HG03469 (cell line): Measurements from ENCODE around the gene KRT32.

Source experiments
- ATAC-seq: cut with Tn5 transposase; IDR thresholded peaks from one replicate; pipeline ENCODE4 v1.9.1; 2021; ENCODE audit warnings: mild to moderate bottlenecking, moderate library complexity, moderate number of reproducible peaks; ENCODE audit not compliant: unreplicated experiment

The KRT32 gene

DNA sequence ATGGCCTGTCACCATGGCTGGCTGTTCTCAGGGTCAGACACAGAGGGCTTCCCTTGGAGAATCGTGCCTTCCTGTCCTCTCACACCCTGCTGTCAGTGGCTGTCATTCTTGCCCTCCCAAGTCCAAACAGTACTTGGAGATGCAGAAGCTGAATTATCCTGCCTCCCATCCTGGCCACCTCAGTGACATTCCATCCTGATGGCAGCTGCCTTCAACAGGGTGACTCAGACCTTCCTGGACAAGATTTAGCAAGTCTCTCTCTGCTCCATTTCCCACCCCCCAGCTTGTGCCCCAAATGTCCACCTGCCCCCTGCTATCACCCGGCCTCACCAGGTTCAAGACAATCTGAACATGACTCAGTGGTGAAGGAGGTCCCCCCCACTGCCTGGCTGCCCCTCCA lies 27.3 kb upstream of the KRT32 start:
- no peak for ATAC-seq

- no peak for ATAC-seq
Measured at GRCh38 chr17:41492771-41493170, 25.6 kb upstream of the KRT32 start.

DNA sequence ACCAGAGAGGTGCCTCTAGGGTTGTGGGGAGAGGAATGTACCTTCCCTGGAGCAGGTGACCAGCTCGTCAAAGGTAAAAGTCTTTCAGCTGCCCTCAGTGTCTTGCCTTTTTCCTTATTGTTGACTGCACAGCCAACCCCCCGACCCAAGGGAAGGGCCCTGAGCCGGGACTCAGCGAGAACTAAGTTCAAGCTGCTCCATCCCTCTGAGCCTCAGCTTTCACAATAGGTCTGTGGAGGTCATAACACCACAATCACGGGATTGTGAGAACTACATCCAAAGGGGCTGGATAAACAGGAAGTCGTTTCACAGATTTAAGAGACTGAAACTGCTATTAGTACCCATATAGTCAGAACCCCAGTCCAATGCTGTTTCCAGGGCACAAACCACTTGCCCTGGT lies 25.2 kb upstream of the KRT32 start:
- no peak for ATAC-seq

- ATAC-seq, result no peak
Measured at GRCh38 chr17:41491476-41491875, 24.3 kb upstream of the KRT32 start.

DNA sequence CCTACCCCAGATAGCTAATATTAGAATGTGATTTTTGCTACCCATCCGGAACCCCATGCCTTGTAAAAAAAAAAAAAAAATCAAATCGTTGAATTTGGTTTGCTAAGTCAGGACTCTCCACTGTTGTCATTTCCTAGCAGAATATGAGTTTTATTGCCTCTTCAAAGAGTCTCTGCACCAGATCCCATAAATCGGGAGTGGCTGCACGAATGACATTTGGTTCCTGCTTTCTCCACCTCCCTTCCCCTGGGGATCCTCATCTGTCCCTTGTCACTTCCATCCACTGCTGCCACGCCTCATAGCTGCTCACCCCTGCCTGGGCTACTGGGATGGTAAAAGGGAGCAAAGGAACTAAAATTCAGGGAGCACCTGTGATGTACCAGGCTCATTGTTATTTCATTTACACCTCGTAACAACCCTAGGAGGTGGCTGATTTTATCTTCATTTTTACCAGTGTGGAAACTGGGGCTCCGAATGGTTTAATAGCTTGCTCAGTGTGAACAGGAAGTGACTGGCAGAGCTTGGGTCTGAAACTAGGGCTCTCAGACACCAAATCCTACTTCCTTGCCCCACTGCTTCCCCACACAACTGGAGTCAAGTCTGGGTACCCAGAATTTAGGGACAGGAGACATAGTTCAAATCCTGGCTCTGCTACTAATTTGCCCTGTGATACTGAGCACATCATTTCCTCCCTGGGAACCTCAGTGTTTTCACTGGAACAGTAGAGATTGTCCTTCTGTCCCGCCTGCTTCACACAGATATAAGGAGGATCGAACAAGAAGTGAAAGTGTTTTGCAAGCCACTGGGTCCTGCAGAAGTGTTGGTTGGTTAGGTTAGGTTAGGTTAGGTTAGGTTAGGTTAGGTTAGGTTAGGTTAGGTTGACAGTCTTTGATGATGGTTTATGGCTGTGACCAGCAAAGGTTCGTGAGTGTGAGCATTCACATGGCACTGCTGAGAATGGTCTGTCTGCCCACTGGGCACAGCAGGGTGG lies 23.1 kb upstream of the KRT32 start:
- ATAC-seq, result no peak

DNA sequence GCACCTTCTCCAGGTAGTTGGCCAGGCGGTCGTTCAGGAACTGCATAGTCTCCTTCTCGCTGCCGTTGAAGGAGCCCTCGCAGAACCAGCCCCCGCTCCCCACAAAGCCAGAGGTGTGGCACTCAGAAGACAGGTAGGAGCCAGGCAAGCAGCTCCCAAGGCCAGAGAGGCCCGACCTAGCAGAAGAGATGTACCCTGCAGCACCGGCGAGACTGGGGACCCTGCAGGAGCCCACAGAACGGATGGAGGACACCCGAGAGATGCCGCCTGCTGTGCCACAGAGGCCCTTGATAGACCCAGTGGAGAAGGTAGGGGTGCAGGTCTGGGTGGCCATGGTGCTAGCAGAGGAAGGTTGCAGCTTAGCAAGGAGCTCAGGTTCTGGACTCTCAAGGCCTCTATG lies 22.3 kb upstream of the KRT32 start, which contains the start of gene KRT36:
Gene KRT36 (minus strand): TSS at position 380 of the 400 bp plus-strand sequence. CDS start 46 bp downstream, at position 334.
- no peak for ATAC-seq

DNA sequence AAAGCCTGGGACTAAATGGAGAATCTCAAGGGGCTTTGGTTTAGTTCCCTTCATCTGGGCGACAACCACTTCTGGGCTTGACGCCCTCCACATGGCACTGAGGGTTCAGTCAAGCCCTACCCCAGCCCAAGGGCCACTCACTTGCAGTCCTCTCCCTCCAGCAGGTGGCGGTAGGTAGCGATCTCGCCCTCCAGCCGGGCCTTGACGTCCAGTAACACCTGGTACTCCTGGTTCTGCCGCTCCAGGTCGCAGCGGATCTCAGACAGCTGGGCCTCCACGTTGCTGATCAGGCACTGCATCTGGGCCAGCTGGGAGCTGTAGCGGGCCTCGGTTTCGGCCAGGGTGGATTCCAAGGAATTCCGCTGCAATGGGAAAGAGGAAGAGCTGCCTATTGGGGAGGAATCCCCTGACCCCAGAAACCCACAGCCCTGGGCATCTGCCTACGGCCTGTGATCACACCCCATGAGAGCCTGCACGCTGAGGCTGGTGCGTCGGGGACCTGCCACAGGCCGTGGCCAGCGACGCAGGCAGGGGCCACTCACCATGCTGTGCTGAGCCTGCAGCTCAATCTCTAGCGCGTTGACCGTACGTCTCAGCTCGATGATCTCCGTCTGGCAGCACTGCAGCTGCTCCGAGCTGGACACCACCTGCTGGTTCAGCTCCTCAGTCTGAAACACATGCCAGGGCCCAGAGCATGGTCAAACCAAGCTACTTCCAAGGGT lies 19.8 kb upstream of the KRT32 start:
- ATAC-seq, result no peak

- ATAC-seq, result no peak
Measured at GRCh38 chr17:41486316-41486715, 19.1 kb upstream of the KRT32 start.

- no peak for ATAC-seq
Measured at GRCh38 chr17:41484920-41485904, 18.0 kb upstream of the KRT32 start.

GRCh38 chr17:41483991-41484826 lies 17.0 kb upstream of the KRT32 start:
- ATAC-seq, result no peak

- no peak for ATAC-seq
Measured at GRCh38 chr17:41483531-41483930, 16.3 kb upstream of the KRT32 start.

DNA sequence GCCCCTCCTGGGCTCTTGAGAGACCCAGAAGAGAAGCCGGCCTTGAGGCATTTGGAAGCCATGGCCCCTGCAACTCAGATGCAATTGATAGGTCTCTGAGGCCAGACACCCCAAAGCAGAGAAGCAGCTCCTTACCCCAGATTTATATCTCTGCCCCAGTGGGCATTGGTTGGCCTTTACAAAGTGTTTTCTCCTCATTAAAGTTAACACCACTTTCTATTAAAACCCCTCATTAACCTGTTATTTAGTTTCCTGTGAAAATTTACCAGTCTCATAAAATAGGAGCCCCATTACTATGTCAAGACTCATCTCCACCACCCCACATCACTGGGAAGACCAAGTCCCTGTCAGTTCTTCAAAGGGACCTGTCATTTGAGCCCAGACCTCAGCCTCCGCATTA lies 13.8 kb upstream of the KRT32 start, which contains the start of gene KRT35:
Gene KRT35 (minus strand): TSS at position 116 of the 400 bp plus-strand sequence. CDS start 54 bp downstream, at position 62.
- ATAC-seq, result no peak

GRCh38 chr17:41480581-41480980 lies 13.4 kb upstream of the KRT32 start:
- no peak for ATAC-seq

DNA sequence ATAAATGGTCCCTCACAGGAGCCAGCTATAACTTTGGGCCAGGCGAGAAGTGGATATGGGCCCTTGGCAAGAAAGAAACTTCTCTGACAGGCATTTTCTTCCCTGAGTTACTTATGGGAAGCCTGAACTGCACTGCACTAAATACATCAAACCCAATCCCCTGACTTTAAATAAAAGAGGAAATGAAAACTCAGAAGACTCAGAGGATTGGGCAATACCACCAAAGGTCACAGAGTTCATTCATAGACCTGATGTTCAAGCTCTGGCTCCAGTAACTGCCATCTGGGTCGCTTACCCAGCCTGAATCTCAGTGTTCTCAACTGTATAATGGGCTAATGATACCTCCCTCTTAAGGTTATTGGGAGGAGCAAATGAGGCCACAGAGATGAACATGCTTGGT lies 12.9 kb upstream of the KRT32 start:
- ATAC-seq, result no peak

- no peak for ATAC-seq
Measured at GRCh38 chr17:41478237-41478636, 11.1 kb upstream of the KRT32 start.

GRCh38 chr17:41476866-41477815 lies 10.0 kb upstream of the KRT32 start:
- ATAC-seq, result no peak

GRCh38 chr17:41475421-41475820 lies 8.2 kb upstream of the KRT32 start:
- no peak for ATAC-seq

- no peak for ATAC-seq
Measured at GRCh38 chr17:41474863-41475262, 7.7 kb upstream of the KRT32 start.
